Daoy (cell line): ENCODE measurements around the gene BUB1B. TPM values are rescaled to one million over a fixed set of nuclear protein-coding genes. Genes with fewer than 3 reads are reported as not detected.
A peak's percentile ranks its signal among the peaks of the same experiment; 100 is the strongest.

ENCODE experiments used
- DNase-seq: peaks from one replicate; pipeline ENCODE4 v3.0.0-alpha.2; 2015; ENCODE audit warnings: low read depth
- total RNA-seq: library from RNA; depleted of rRNA; stranded (reverse); fragments of >200 nt; shearing (Covaris generic); gene quantifications from 2 replicates; pipeline ENCODE4 v1.2.3, GENCODE V29; 2014

Gene BUB1B
- total RNA-seq, 1 experiment from 2014 or later, result 90.3 TPM

DNA sequence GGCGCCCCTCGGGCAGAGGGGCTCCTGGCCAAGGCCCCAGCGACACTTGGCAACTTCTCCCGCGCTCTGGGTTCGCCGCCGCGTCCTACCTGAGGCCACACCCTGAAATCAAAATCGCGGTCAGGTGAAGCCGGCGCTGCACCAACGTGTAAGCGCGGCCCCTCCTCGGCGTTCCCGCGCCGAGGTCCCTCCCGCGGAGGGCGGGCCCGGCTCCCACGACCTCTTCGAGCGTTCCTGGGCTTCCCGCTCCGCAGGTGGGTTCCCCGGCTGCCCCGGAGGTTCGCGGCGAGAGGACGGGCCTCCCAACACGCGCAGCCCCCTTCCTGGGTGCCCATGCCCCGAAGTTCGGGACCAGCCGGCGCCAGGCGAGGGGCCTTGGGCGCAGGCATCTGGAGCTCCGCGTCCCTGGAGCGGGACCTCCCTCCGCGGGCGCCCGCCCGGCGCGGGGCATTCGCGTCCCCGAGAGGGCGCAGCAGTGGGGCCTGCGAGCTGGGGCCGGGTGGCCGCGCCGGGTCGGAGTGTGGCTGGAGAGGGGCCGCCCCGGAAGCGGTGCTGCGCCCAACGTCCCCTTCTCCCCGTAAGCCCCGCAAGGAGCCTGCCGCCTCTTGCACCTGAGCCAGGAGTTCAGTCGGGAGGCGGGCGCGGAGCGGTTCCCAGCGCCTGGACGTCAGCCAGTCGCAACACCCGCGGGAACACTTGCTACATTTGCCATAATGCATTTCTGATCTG, 91.7 kb downstream of the BUB1B start:
- DNase-seq, result no peak

- no peak for DNase-seq
These were observed 92.4 kb downstream of the BUB1B start for GRCh38 chr15:40253167-40253790.

GRCh38 chr15:40254452-40254851, 93.6 kb downstream of the BUB1B start:
- DNase-seq, result no peak

- no peak for DNase-seq
These were observed 94.2 kb downstream of the BUB1B start for GRCh38 chr15:40255033-40255432.

- DNase-seq, result peak; percentile 63
These were observed 95.9 kb downstream of the BUB1B start for GRCh38 chr15:40256638-40257235.

GRCh38 chr15:40257656-40258450, 97.0 kb downstream of the BUB1B start:
- peak; percentile 53 for DNase-seq

GRCh38 chr15:40258544-40258943, 97.7 kb downstream of the BUB1B start:
- DNase-seq, result peak; percentile 32

- no peak for DNase-seq
These were observed 98.2 kb downstream of the BUB1B start for GRCh38 chr15:40259021-40259420.

- DNase-seq, result peak; percentile 44
These were observed 102.3 kb downstream of the BUB1B start for GRCh38 chr15:40263024-40263754.

DNA sequence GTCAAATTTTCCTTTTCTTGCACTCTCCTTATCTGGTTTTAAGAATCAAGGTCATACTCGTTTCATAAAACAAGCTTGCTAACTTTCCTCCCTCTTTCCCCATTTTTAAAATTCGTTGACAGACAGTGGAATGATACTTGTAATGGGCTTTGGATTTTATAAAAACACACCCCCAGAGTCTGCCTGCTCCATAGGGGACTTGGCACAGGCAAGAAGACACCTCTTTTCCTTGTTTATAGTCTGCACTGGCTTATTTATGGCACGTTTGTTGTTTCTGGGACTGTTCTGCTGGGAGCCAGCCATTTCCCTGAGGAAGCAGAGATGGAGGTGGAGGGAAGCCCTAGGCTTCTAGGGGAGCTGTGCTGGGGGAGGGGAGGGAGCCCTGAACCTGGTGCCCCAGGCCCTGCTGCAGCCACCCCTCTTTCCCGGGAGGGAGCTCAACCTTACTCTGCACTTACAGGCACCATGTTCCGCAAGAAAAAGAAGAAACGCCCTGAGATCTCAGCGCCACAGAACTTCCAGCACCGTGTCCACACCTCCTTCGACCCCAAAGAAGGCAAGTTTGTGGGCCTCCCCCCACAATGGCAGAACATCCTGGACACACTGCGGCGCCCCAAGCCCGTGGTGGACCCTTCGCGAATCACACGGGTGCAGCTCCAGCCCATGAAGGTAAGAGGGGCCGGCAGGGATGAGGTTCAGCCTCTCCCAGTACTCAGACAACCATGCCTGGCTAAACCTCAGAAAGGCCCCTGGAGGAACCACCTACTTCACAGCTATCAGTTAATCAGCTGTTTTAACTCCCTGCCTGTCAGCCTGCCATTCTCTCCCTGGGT, 103.7 kb downstream of the BUB1B start:
- DNase-seq, result no peak

DNA sequence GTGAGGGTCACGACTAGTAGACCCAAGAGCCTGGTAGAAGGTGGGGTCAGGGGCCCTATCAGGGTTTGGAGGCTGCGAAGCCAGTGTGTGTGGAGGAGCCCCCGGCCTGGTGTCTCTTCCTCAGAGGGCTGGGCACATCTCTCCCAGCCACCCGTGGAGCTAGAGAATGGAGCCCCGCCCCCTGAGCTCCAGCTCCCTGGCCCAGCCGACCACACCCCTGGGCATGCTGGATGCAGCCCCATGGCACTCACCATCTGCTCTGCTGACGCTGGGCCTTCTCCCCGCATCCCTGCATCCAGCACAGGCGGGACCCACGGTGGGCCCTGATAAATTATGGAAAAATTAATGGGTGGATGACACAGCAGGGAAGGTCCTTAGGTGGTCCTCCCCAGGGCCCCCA, 104.5 kb downstream of the BUB1B start:
- DNase-seq, result no peak

GRCh38 chr15:40265875-40266274, 105.0 kb downstream of the BUB1B start:
- DNase-seq, result no peak

- peak; percentile 96 for DNase-seq
These were observed 106.0 kb downstream of the BUB1B start for GRCh38 chr15:40266828-40267304.

GRCh38 chr15:40267670-40268069, 106.8 kb downstream of the BUB1B start:
- DNase-seq, result no peak

GRCh38 chr15:40269604-40270003, 108.7 kb downstream of the BUB1B start:
- DNase-seq, result no peak

- no peak for DNase-seq
These were observed 109.6 kb downstream of the BUB1B start for GRCh38 chr15:40270246-40270995.
